Activated naive CD4-positive, alpha-beta T cell treated with anti-CD3 and anti-CD28 coated beads, Interleukin-2, amount 50 U/mL, for 72 hours (primary cell): ENCODE data around the gene RBM8A. TPM values are rescaled to one million over a fixed set of nuclear protein-coding genes. Genes with fewer than 3 reads are reported as not detected.
"Not testable (repeated sequence)": the region's sequence is repeated elsewhere in the genome, so short reads cannot be mapped to it uniquely, and the experiment has no call there.

Experiments used
- ATAC-seq, 2 donors: fragments of 150-1000 bp; cut with Tn5 transposase; 2 replicates each; pipeline ENCODE4 v1.10.0; 2021; ENCODE audit warnings: mild to moderate bottlenecking in 2 of 2, moderate library complexity in 2 of 2
- DNase-seq, 2 donors: peaks; one replicate each; pipeline ENCODE4 v3.0.0; 2021 to 2022; ENCODE audit warnings: low spot score in 2 of 2
- H3K27ac Mint-ChIP-seq, 2 donors: one replicate each; pipeline ENCODE4 v1.8.0; 2022; ENCODE audit warnings: mild to moderate bottlenecking in 2 of 2, mixed read lengths in 2 of 2
- H3K36me3 Mint-ChIP-seq, 2 donors: one replicate each; pipeline ENCODE4 v1.8.0; 2022; ENCODE audit warnings: mixed read lengths in 2 of 2
- H3K9me3 Mint-ChIP-seq, 2 donors: one replicate each; pipeline ENCODE4 v1.8.0; 2022; ENCODE audit warnings: mixed read lengths in 2 of 2
- total RNA-seq, 2 donors: library from RNA; stranded (reverse); gene quantifications; one replicate each; pipeline ENCODE4 v1.2.3, GENCODE V29; 2022

The RBM8A gene
- total RNA-seq, 2 donors from 2014 or later = 254 to 286 TPM

- Mint-ChIP-seq H3K9me3 (no peaks in the 10 kb centered on the region), H3K36me3 (peaks cover 0 to 13% of the 10 kb centered on the region in 2 donors), H3K27ac (no peak overlapping the region)
- DNase-seq (no peak), ATAC-seq (no peak)
These were observed 8.4 kb upstream of the RBM8A start for GRCh38 chr1:145935708-145936107.

- Mint-ChIP-seq H3K27ac (peak overlapping the region; percentile 37 to 82), H3K36me3 (peaks cover 0 to 16% of the 10 kb centered on the region in 2 donors)
- ATAC-seq, H3K9me3 Mint-ChIP-seq: not testable (repeated sequence)
- DNase-seq = peak in 1 of 2 donors; percentile 25
These were observed 5.3 kb upstream of the RBM8A start for GRCh38 chr1:145932522-145933009.

GRCh38 chr1:145927916-145928643, 796 bp upstream of the RBM8A start:
- ATAC-seq (no peak), DNase-seq (no peak)
- Mint-ChIP-seq H3K36me3 (peaks cover 0 to 10% of the 10 kb centered on the region in 2 donors), H3K9me3 (no peaks in the 10 kb centered on the region), H3K27ac (peak overlapping the region in 1 of 2 donors; percentile 92)

- Mint-ChIP-seq H3K36me3 (peaks cover 0 to 13% of the 10 kb centered on the region in 2 donors), H3K9me3 (no peaks in the 10 kb centered on the region), H3K27ac (no peak overlapping the region)
- DNase-seq (peak; percentile 47 to 68), ATAC-seq (peak; percentile 61 to 72)
These were observed 610 bp downstream of the RBM8A start for GRCh38 chr1:145926686-145927062.

GRCh38 chr1:145922266-145922665, 5.0 kb downstream of the RBM8A start:
- Mint-ChIP-seq H3K36me3 (peaks cover 7 to 11% of the 10 kb centered on the region in 2 donors), H3K9me3 (no peaks in the 10 kb centered on the region), H3K27ac (no peak overlapping the region)
- ATAC-seq (no peak), DNase-seq (no peak)

GRCh38 chr1:145920297-145920696, 7.0 kb downstream of the RBM8A start:
- not testable (repeated sequence) for H3K9me3 Mint-ChIP-seq, ATAC-seq, DNase-seq
- peak overlapping the region; percentile 46 to 90 for H3K27ac Mint-ChIP-seq
- H3K36me3 Mint-ChIP-seq = peaks cover 16 to 22% of the 10 kb centered on the region in 2 donors

GRCh38 chr1:145918992-145919939, 8.0 kb downstream of the RBM8A start:
- DNase-seq = peak in 1 of 2 donors; percentile 68
- ATAC-seq = peak; percentile 34 to 41
- H3K36me3 Mint-ChIP-seq = peaks cover 16 to 22% of the 10 kb centered on the region in 2 donors
- H3K9me3 Mint-ChIP-seq = no peaks in the 10 kb centered on the region
- H3K27ac Mint-ChIP-seq = peak overlapping the region; percentile 90 to 97

GRCh38 chr1:145918144-145918991, 8.9 kb downstream of the RBM8A start, which contains the start of gene PEX11B:
Gene PEX11B (minus strand): TSS chr1:145918717. CDS start chr1:145918688, 29 bp downstream.
- DNase-seq (peak; percentile 90 to 92), ATAC-seq (peak; percentile 90 to 93)
- Mint-ChIP-seq H3K9me3 (no peaks in the 10 kb centered on the region), H3K27ac (peak within 1 kb of the TSS; percentile 90 to 97), H3K36me3 (peaks cover 16 to 21% of the 10 kb centered on the region in 2 donors)

- Mint-ChIP-seq H3K36me3 (peaks cover 15 to 16% of the 10 kb centered on the region in 2 donors), H3K27ac (peak overlapping the region; percentile 90), H3K9me3 (no peaks in the 10 kb centered on the region)
- ATAC-seq = no peak
- DNase-seq = no peak
These were observed 9.7 kb downstream of the RBM8A start for GRCh38 chr1:145917595-145917994.

GRCh38 chr1:145916745-145917144, 10.5 kb downstream of the RBM8A start:
- Mint-ChIP-seq H3K27ac (peak overlapping the region in 1 of 2 donors; percentile 90), H3K9me3 (no peaks in the 10 kb centered on the region), H3K36me3 (peaks cover 15 to 16% of the 10 kb centered on the region in 2 donors)
- DNase-seq (no peak), ATAC-seq (no peak)

- peak overlapping the region in 1 of 2 donors; percentile 50 for H3K27ac Mint-ChIP-seq
- no peak for ATAC-seq
These were observed 15.1 kb downstream of the RBM8A start for GRCh38 chr1:145912128-145912641.

GRCh38 chr1:145908653-145909052, 18.6 kb downstream of the RBM8A start:
- no peaks in the 10 kb centered on the region for H3K9me3 Mint-ChIP-seq
- DNase-seq (peak in 1 of 2 donors; percentile 0), ATAC-seq (no peak)
- H3K27ac Mint-ChIP-seq = peak overlapping the region in 1 of 2 donors; percentile 13
- H3K36me3 Mint-ChIP-seq = no peaks in the 10 kb centered on the region

More at GRCh38 chr1:145912128-145912641, 15.1 kb downstream of the RBM8A start:
- Mint-ChIP-seq H3K36me3 (peaks cover 5 to 15% of the 10 kb centered on the region in 2 donors), H3K9me3 (no peaks in the 10 kb centered on the region)
- DNase-seq = peak in 1 of 2 donors; percentile 44

- peak in 1 of 2 donors; percentile 45 for DNase-seq
- no peaks in the 10 kb centered on the region for H3K36me3 Mint-ChIP-seq
- no peak overlapping the region for H3K27ac Mint-ChIP-seq
- ATAC-seq = no peak
- no peaks in the 10 kb centered on the region for H3K9me3 Mint-ChIP-seq
These were observed 20.1 kb downstream of the RBM8A start for GRCh38 chr1:145906954-145907753.

GRCh38 chr1:145901312-145902021, 25.8 kb downstream of the RBM8A start:
- ATAC-seq (no peak), DNase-seq (peak in 1 of 2 donors; percentile 6)
- Mint-ChIP-seq H3K9me3 (no peaks in the 10 kb centered on the region), H3K36me3 (no peaks in the 10 kb centered on the region), H3K27ac (no peak overlapping the region)
